Aorta (tissue), 5 donors: ENCODE measurements around the gene OR2B2. TPM values are rescaled to one million over a fixed set of nuclear protein-coding genes. Genes with fewer than 3 reads are reported as not detected.

Experiments
- ATAC-seq: fragments of 200-7000 bp; cut with Tn5 transposase; one replicate; pipeline ENCODE4 v1.9.1; 2022; ENCODE audit warnings: moderate library complexity; ENCODE audit not compliant: low FRiP score
- DNase-seq, 2 donors: peaks; one replicate each; pipeline ENCODE4 v3.0.0-alpha.2; 2020
- H3K27ac ChIP-seq, 2 donors: one replicate each; pipeline ENCODE4 v1.5.1; 2013; ENCODE audit warnings: low read length in 2 of 2, mild to moderate bottlenecking in 2 of 2, moderate library complexity in 2 of 2, control low read depth in 1 of 2, inconsistent platforms in 1 of 2, low read depth in 1 of 2
- H3K27me3 ChIP-seq, 2 donors: one replicate each; pipeline ENCODE4 v1.6.1; 2013; ENCODE audit warnings: control low read depth in 1 of 2, low read length in 1 of 2, mild to moderate bottlenecking in 1 of 2, moderate library complexity in 1 of 2; ENCODE audit not compliant: insufficient read depth in 2 of 2, control insufficient read depth in 1 of 2
- H3K36me3 ChIP-seq, 2 donors: one replicate each; pipeline ENCODE4 v1.6.1; 2013; ENCODE audit warnings: control low read depth in 1 of 2, low read length in 1 of 2, mild to moderate bottlenecking in 1 of 2; ENCODE audit not compliant: insufficient read depth in 2 of 2, control insufficient read depth in 1 of 2
- H3K4me1 ChIP-seq, 2 donors: one replicate each; pipeline ENCODE4 v1.6.1; 2013; ENCODE audit warnings: low read length in 2 of 2, control low read depth in 1 of 2, mild to moderate bottlenecking in 1 of 2, moderate library complexity in 1 of 2; ENCODE audit not compliant: insufficient read depth in 2 of 2, control insufficient read depth in 1 of 2
- H3K4me3 ChIP-seq, 2 donors: one replicate each; pipeline ENCODE4 v1.5.1; 2013; ENCODE audit warnings: low read length in 2 of 2, control low read depth in 1 of 2, mild to moderate bottlenecking in 1 of 2
- H3K9me3 ChIP-seq: one replicate; pipeline ENCODE4 v1.6.1; 2013; ENCODE audit warnings: mild to moderate bottlenecking, low read length; ENCODE audit not compliant: control insufficient read depth
- WGBS, 2 donors: extraction: QIAGEN DNeasy Blood & Tissue Kit; methylation state at CpG; one replicate each; pipeline ENCODE4 v1.1.7; 2013; 5-methylcytosine and 5-hydroxymethylcytosine counted together
- intact Hi-C, 2 donors: fragments of 100-400 bp; cut with DNase I; formaldehyde crosslinking; loops; one replicate each; pipeline versions ENCODE4 v1.14.2 to v1.15.0; 2022
- polyA plus RNA-seq, 2 donors: library from polyadenylated mRNA; stranded (reverse); fragments of 200-250 nt; gene quantifications; one replicate each; pipeline ENCODE4 v1.2.3, GENCODE V29; 2013
- total RNA-seq, 2 donors: library from RNA; stranded (reverse); fragmentation: NEBNext Ultra II Directional; extraction: Animal tissue kit (Norgen Biotek cat#: 25700); gene quantifications; one replicate each; pipeline ENCODE4 v1.2.1, GENCODE V29; 2021
- donor health status: healthy with polysubstance abuse.
- donor health status: Bipolar disorder and iron deficiency.
- donor health status: DM: no; HTN: no; CAD: no.
- donor health status: DM: no; HTN: no; CAD: no.
- donor health status: DM: yes; HTN: yes; CAD: no.

OR2B2 gene
- total and polyA plus RNA-seq, 4 donors, result not detected

DNA sequence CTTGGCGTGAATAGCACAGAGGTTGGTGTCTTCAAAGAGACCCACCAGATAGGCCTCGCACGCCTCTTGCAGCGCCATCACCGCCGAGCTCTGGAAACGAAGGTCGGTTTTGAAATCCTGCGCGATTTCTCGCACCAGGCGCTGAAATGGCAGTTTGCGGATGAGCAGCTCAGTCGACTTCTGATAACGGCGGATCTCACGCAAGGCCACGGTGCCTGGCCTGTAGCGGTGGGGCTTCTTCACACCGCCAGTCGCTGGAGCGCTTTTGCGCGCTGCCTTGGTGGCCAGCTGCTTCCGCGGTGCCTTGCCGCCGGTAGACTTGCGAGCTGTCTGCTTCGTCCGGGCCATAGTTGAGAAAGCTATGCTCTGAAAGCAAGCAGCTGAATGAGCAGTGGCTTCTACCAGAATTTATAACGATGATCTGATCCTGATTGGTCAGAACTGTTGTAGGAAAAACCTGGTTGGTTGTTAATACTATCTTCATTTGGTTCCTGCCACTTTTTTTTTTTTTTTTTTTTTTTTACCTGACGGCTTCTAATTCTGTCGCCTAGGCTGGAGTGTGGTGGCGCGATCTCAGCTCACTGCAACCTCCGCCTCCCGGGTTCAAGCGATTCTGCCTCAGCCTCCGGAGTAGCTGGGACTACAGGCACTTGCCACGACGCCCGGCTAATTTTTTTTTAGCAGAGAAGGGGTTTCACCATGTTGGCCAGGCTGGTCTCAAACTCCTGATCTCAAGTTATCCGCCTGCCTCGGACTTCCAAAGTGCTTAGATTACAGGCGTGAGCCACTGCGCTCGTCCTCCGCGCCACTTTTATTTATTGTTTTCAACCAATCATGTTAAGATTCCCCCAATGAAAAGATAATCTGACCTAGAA lies 21.5 kb downstream of the OR2B2 start:
- 5% methylated on average over 50 of the region's 50 CpGs for WGBS, 2 donors
- intact Hi-C loops, result loop anchor here in 1 of 2 donors (5.0 to 10.0 kb wide), 2 partner anchors 713 to 1094 kb away; no protein-coding TSS in a partner anchor
- no peaks in the 10 kb centered on the region for H3K4me1 ChIP-seq
- peak in 1 of 2 donors; percentile 73 for DNase-seq
- H3K9me3 ChIP-seq, result no peaks in the 10 kb centered on the region
- peaks cover 0 to 6% of the 10 kb centered on the region in 2 donors for H3K27me3 ChIP-seq
- ATAC-seq, result no peak
- H3K4me3 ChIP-seq, result peak overlapping the region; percentile 1
- no peak overlapping the region for H3K27ac ChIP-seq
- H3K36me3 ChIP-seq, result no peaks in the 10 kb centered on the region

DNA sequence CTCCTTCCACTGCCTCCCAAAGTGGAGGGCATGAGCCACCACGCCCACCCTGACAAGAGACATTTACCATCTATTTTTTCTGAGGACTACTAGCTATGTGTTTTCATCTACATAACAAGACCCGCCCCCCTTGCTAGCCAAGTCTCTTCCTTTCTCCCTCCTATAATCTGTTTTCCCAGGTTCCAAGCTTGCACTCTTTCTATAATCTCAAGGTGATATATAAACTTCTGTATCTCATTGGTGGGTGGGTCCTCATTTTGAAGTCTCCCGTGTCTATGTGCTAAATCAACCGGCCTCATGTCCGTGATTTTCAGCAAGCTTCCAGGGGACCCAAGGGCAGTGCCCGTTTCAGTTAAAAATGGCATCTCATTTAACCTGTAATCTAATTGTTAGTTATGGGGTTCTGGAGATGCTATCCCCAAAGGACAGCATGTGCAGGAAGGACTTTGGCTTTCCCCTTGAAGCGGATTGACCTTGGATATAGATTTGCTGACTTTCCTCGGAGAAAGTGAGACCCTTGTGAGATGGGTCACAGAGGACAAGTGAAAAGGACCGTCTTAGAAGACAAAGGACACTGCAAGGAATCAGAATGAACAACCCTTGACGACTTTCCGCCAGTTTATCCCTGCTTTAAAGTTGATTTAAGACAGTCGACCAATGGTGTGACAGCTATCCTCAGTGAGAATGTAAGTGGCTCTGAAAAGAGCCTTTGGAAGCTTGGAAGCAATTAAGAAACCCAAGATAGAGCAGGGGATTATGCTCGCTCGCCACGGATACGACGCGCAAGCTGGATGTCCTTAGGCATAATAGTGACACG lies 22.4 kb downstream of the OR2B2 start:
- Histone ChIP-seq H3K36me3 (no peaks in the 10 kb centered on the region), H3K27ac (no peak overlapping the region), H3K4me3 (no peak overlapping the region), H3K4me1 (no peaks in the 10 kb centered on the region), H3K27me3 (peaks cover 0 to 6% of the 10 kb centered on the region in 2 donors), H3K9me3 (no peaks in the 10 kb centered on the region)
- intact Hi-C loops, result loop anchor here in 1 of 2 donors (5.0 to 10.0 kb wide), 2 partner anchors 713 to 1095 kb away; no protein-coding TSS in a partner anchor
- no peak for ATAC-seq
- 49 to 52% methylated on average over 19 of the region's 19 CpGs for WGBS, 2 donors
- no peak for DNase-seq

DNA sequence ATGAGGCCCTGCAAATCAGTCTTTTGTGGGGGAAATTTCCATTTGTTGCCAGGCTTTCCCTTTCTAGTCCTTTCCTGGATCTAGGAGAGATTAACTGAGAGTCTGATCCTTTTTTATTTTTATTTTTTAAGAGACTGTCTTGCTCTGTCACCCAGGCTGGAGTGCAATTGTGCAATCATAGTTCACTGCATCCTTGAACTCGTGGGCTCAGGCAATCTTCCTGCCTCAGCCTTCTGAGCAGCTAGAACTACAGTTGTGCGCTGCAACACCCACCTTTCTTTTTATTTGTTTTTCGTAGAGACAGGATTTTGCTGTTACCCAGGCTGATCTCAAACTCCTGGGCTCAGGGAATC lies 22.9 kb downstream of the OR2B2 start:
- DNase-seq (no peak), ATAC-seq (no peak)
- no peaks in the 10 kb centered on the region for H3K9me3 ChIP-seq
- no peaks in the 10 kb centered on the region for H3K4me1 ChIP-seq
- WGBS, 2 donors, result 95 to 97% methylated on average over 3 of the region's 3 CpGs
- intact Hi-C loops, result no loop called here
- H3K4me3 ChIP-seq, result no peak overlapping the region
- peaks cover 0 to 6% of the 10 kb centered on the region in 2 donors for H3K27me3 ChIP-seq
- H3K27ac ChIP-seq, result no peak overlapping the region
- H3K36me3 ChIP-seq, result no peaks in the 10 kb centered on the region

GRCh38 chr6:27888566-27888965 lies 23.6 kb downstream of the OR2B2 start:
- Histone ChIP-seq H3K9me3 (no peaks in the 10 kb centered on the region), H3K36me3 (no peaks in the 10 kb centered on the region), H3K27me3 (peaks cover 0 to 6% of the 10 kb centered on the region in 2 donors), H3K27ac (no peak overlapping the region), H3K4me3 (no peak overlapping the region), H3K4me1 (no peaks in the 10 kb centered on the region)
- DNase-seq (no peak), ATAC-seq (no peak)
- intact Hi-C loops, result no loop called here
- 87 to 89% methylated on average over 2 of the region's 2 CpGs for WGBS, 2 donors

DNA sequence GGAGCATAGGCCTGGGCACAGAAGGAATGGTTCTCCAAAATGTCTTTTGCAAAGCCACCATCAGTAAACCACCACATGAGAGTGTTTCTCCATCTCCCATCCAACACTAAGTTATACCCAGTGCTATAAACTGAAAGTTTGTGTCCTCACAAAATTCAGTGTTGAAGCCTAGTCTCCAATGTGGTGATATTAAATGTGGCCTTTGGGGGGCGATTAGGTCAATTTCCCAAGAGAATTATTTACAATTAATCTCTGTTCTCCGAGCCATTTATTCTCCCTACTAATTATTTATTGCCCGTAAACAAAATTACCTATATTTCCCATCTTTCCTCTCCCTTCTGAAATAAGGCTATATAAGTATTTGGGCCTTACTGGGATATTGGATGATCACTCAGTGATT lies 26.1 kb downstream of the OR2B2 start:
- Histone ChIP-seq H3K27me3 (peaks cover 0 to 4% of the 10 kb centered on the region in 2 donors), H3K9me3 (peaks cover 1% of the 10 kb centered on the region), H3K36me3 (no peaks in the 10 kb centered on the region), H3K27ac (no peak overlapping the region), H3K4me3 (no peak overlapping the region), H3K4me1 (no peaks in the 10 kb centered on the region)
- intact Hi-C loops, result no loop called here
- no peak for DNase-seq
- ATAC-seq, result no peak
- WGBS, 2 donors, result 80 to 81% methylated on average over 3 of the region's 3 CpGs

DNA sequence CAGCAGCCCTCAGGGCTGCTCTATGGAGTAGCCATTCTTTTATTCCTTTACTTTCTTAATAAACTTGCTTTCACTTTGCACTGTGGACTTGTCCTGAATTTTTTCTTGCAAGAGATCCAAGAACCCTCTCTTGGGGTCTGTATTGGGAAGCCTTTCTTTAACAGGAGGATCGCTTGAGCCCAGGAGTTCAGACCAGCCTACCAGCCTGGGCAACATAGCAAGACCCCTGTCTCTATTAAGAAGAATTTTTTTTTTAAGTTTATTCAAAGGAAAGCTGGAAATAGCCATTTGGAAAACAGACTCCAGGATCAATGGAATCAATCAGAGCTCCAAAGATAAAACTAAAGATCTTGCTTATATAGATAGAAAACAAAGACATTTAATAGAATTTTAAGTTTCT lies 29.1 kb downstream of the OR2B2 start:
- no peaks in the 10 kb centered on the region for H3K27me3 ChIP-seq
- H3K36me3 ChIP-seq, result no peaks in the 10 kb centered on the region
- WGBS, 2 donors, result 97 to 98% methylated on average over 1 of the region's 1 CpG
- intact Hi-C loops, result no loop called here
- ATAC-seq, result no peak
- peaks cover 1% of the 10 kb centered on the region for H3K9me3 ChIP-seq
- DNase-seq, result no peak
- H3K4me1 ChIP-seq, result no peaks in the 10 kb centered on the region
- no peak overlapping the region for H3K27ac ChIP-seq
- no peak overlapping the region for H3K4me3 ChIP-seq

DNA sequence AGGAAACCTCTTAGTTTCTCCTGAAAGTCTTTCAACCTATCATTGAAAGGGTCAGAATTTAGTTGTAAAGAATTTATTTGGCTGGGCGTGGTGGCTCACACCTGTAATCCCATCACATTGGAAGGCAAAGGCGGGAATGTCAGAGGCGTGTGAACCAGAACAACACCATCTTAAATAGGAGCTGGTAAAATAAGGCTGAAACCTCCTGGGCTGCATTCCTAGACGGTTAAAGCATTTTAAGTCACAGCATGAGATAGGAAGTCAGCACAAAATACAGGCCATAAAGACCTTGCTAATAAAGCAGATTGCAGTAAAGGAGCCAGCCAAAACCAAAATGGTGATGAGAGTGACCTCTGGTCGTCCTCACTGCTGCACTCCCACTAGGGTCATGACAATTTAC lies 29.6 kb downstream of the OR2B2 start:
- H3K36me3 ChIP-seq, result no peaks in the 10 kb centered on the region
- DNase-seq (no peak), ATAC-seq (no peak)
- 51 to 54% methylated on average over 5 of the region's 5 CpGs for WGBS, 2 donors
- H3K27ac ChIP-seq, result no peak overlapping the region
- no peak overlapping the region for H3K4me3 ChIP-seq
- no peaks in the 10 kb centered on the region for H3K4me1 ChIP-seq
- intact Hi-C loops, result no loop called here
- H3K9me3 ChIP-seq, result peaks cover 1% of the 10 kb centered on the region
- H3K27me3 ChIP-seq, result no peaks in the 10 kb centered on the region

- Histone ChIP-seq H3K4me3 (no peak overlapping the region), H3K4me1 (no peaks in the 10 kb centered on the region), H3K27ac (no peak overlapping the region), H3K9me3 (peaks cover 1% of the 10 kb centered on the region), H3K36me3 (no peaks in the 10 kb centered on the region), H3K27me3 (no peaks in the 10 kb centered on the region)
- WGBS, 2 donors, result 89 to 90% methylated on average over 5 of the region's 5 CpGs
- intact Hi-C loops, result no loop called here
- DNase-seq (no peak), ATAC-seq (no peak)
Measured at GRCh38 chr6:27879837-27880236, 32.4 kb downstream of the OR2B2 start.
